ENCODE results near the gene DOCK1. TPM values are rescaled to one million over a fixed set of nuclear protein-coding genes. Genes with fewer than 3 reads are reported as not detected.

The DOCK1 gene
- total RNA-seq, 6 experiments from 2014 or later = 50.6 to 59.9 (median 54.7) TPM

- H3K27me3 Mint-ChIP-seq (ENCODE audit: insufficient read depth) = peaks cover 2% of the 10 kb centered on the region; the same call in 1 of the 2 replicates
- DNase-seq = no peak
- H3K9me3 Mint-ChIP-seq = no peaks in the 10 kb centered on the region
- no peak for TF ChIP-seq CTCF (IDR thresholded peaks at IDR 0.05)
- H3K4me1 Mint-ChIP-seq (ENCODE audit: low read depth) = peaks cover 16% of the 10 kb centered on the region
- H3K4me3 Mint-ChIP-seq = no peak overlapping the region
- peaks cover 6% of the 10 kb centered on the region for H3K36me3 Mint-ChIP-seq (ENCODE audit: low read depth)
- no peak overlapping the region for H3K27ac Mint-ChIP-seq
These were observed 515.0 kb downstream of the DOCK1 start for GRCh38 chr10:127420138-127420684.

- H3K27ac Mint-ChIP-seq = no peak overlapping the region
- H3K36me3 Mint-ChIP-seq (ENCODE audit: low read depth) = peaks cover 6% of the 10 kb centered on the region
- H3K27me3 Mint-ChIP-seq (ENCODE audit: insufficient read depth) = peaks cover 2% of the 10 kb centered on the region; the same call in 1 of the 2 replicates
- no peaks in the 10 kb centered on the region for H3K9me3 Mint-ChIP-seq
- no peak for DNase-seq
- no peak overlapping the region for H3K4me3 Mint-ChIP-seq
- peaks cover 16% of the 10 kb centered on the region for H3K4me1 Mint-ChIP-seq (ENCODE audit: low read depth)
- TF ChIP-seq CTCF (IDR thresholded peaks at IDR 0.05) = no peak
These were observed 518.1 kb downstream of the DOCK1 start for GRCh38 chr10:127423218-127423915.

GRCh38 chr10:127424594-127425264 is 519.5 kb downstream of the DOCK1 start:
- no peak for TF ChIP-seq CTCF (IDR thresholded peaks at IDR 0.05)
- Mint-ChIP-seq H3K9me3 (no peaks in the 10 kb centered on the region), H3K4me1 (ENCODE audit: low read depth) (peaks cover 16% of the 10 kb centered on the region), H3K27ac (peak overlapping the region; percentile 27; the same call in 1 of the 2 replicates), H3K36me3 (ENCODE audit: low read depth) (peaks cover 8% of the 10 kb centered on the region), H3K27me3 (ENCODE audit: insufficient read depth) (peaks cover 2% of the 10 kb centered on the region; the same call in 1 of the 2 replicates), H3K4me3 (no peak overlapping the region)
- no peak for DNase-seq

- no peak for DNase-seq
- H3K9me3 Mint-ChIP-seq = no peaks in the 10 kb centered on the region
- H3K27ac Mint-ChIP-seq = no peak overlapping the region
- no peak for TF ChIP-seq CTCF (IDR thresholded peaks at IDR 0.05)
- 0 out of 2 replicates have a peak, but pooled peaks cover 2% of the 10 kb centered on the region for H3K27me3 Mint-ChIP-seq (ENCODE audit: insufficient read depth)
- H3K4me1 Mint-ChIP-seq (ENCODE audit: low read depth) = peaks cover 16% of the 10 kb centered on the region
- no peak overlapping the region for H3K4me3 Mint-ChIP-seq
- peaks cover 6% of the 10 kb centered on the region for H3K36me3 Mint-ChIP-seq (ENCODE audit: low read depth)
These were observed 521.5 kb downstream of the DOCK1 start for GRCh38 chr10:127426746-127427145.

- no peak for DNase-seq
- Mint-ChIP-seq H3K36me3 (ENCODE audit: low read depth) (peaks cover 4% of the 10 kb centered on the region), H3K4me1 (ENCODE audit: low read depth) (peaks cover 16% of the 10 kb centered on the region), H3K27me3 (ENCODE audit: insufficient read depth) (0 out of 2 replicates have a peak, but pooled peaks cover 2% of the 10 kb centered on the region), H3K9me3 (no peaks in the 10 kb centered on the region), H3K27ac (no peak overlapping the region), H3K4me3 (no peak overlapping the region)
- no peak for TF ChIP-seq CTCF (IDR thresholded peaks at IDR 0.05)
These were observed 522.7 kb downstream of the DOCK1 start for GRCh38 chr10:127427926-127428325.

Measured in HFFc6 (cell line).